Muscle layer of duodenum (tissue), 2 donors: ENCODE results near the gene MANBA.
"Not testable (repeated sequence)": the region's sequence is repeated elsewhere in the genome, so short reads cannot be mapped to it uniquely, and the experiment has no call there.

ENCODE experiments used
- H3K27ac ChIP-seq: one replicate; pipeline ENCODE4 v1.7.0; 2013; ENCODE audit warnings: mild to moderate bottlenecking, low read length
- H3K27me3 ChIP-seq: one replicate; pipeline ENCODE4 v1.7.0; 2013; ENCODE audit warnings: low read depth, mild to moderate bottlenecking, control low read depth, low read length
- H3K36me3 ChIP-seq, 2 donors: one replicate each; pipeline ENCODE4 v1.7.0; 2013; ENCODE audit warnings: low read length in 2 of 2, control low read depth in 1 of 2, mild to moderate bottlenecking in 1 of 2; ENCODE audit not compliant: insufficient read depth in 2 of 2, control insufficient read depth in 1 of 2
- H3K4me1 ChIP-seq, 2 donors: one replicate each; pipeline ENCODE4 v1.7.0; 2013; ENCODE audit warnings: low read length in 2 of 2, mild to moderate bottlenecking in 2 of 2, control low read depth in 1 of 2, moderate library complexity in 1 of 2; ENCODE audit not compliant: insufficient read depth in 2 of 2, control insufficient read depth in 1 of 2
- H3K4me3 ChIP-seq, 2 donors: one replicate each; pipeline ENCODE4 v1.7.0; 2013; ENCODE audit warnings: low read length in 2 of 2, low read depth in 1 of 2, mild to moderate bottlenecking in 1 of 2
- H3K9me3 ChIP-seq, 2 donors: one replicate each; pipeline ENCODE4 v1.7.0; 2013; ENCODE audit warnings: low read length in 2 of 2, control low read depth in 1 of 2, mild to moderate bottlenecking in 1 of 2; ENCODE audit not compliant: control insufficient read depth in 1 of 2
- donor health status: healthy.

MANBA gene

DNA sequence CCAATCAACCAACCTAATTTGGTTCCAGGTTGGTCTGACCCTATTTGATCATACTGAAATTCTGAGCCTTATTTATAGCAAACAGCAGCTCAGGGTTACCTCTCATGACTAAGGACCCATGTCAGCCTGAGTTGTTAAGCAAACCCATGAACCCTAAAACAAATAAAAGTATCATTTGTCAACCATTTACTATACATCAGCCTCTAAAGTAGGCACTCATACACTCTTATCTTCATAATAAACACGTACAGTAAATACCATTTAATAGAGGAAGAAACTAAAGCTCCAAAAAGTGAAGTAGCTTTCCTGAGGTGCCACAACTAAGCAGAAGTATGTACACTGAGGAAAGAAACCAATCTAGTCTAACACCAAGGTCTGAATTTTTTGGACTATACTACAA lies 25.2 kb downstream of the MANBA start:
- Histone ChIP-seq H3K36me3 (no peaks in the 10 kb centered on the region), H3K27ac (no peak overlapping the region), H3K9me3 (peaks cover 0 to 6% of the 10 kb centered on the region in 2 donors), H3K27me3 (no peaks in the 10 kb centered on the region), H3K4me3 (no peak overlapping the region), H3K4me1 (no peaks in the 10 kb centered on the region)

DNA sequence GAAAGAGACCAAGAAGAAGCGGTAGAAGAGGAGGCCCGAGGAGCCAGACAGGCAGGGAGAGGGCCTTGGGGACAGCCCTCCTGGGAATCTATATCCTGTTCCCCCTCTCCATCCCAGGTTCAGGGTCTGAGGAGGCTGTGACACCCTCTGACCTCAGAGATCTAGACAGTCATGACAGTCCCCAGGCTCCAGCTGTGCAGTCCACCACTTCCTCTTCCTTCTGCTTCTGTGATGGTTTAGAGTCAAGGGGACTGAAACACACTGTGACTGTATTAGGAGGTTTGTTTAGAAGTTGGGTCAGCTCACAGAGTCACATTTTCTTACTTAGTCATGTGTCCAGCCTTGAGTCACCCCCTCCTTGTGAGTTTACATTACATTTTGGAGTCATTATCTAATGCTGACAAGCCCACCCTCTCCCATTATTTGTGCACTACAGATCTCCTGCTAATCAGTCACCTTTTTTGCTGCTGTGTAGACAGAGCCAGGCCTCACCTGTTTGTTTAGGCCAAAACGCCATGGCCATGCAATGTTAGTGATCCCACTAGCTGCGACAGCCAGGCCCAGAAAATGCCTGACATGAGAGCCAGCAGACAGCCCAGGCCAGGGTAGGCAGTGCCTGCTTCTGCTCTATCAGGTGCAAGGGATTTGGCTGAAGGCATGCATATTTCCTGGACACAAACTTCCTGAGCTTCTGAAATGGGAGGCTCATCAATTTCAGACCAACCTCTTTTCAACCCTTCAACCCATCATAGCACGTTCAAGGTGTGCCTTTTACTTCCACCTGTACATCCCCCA lies 26.0 kb downstream of the MANBA start:
- Histone ChIP-seq H3K27me3 (no peaks in the 10 kb centered on the region), H3K9me3 (peaks cover 0 to 6% of the 10 kb centered on the region in 2 donors), H3K27ac (no peak overlapping the region), H3K4me1 (no peaks in the 10 kb centered on the region), H3K36me3 (no peaks in the 10 kb centered on the region), H3K4me3 (no peak overlapping the region)

DNA sequence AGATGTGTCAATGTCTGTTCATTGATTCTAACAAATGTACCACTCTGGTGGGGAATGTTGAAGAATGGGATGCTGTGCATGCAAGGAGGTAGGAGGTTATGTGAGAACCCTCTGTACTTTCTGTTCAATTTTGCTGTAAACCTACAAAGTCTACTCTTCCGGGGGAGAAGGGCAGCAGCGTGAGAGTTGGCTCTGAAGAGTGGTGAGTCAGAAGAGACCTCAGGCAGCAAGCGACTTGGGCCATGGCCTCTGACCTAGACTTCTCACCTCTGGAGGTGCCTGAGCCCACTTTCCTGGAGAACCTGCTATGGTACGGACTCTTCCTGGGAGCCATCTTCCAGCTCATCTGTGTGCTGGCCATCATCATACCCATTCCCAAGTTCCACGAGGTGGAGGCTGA lies 26.7 kb downstream of the MANBA start:
- Histone ChIP-seq H3K27me3 (no peaks in the 10 kb centered on the region), H3K4me1 (no peaks in the 10 kb centered on the region), H3K36me3 (no peaks in the 10 kb centered on the region), H3K4me3 (no peak overlapping the region), H3K27ac (no peak overlapping the region), H3K9me3 (peaks cover 0 to 6% of the 10 kb centered on the region in 2 donors)

DNA sequence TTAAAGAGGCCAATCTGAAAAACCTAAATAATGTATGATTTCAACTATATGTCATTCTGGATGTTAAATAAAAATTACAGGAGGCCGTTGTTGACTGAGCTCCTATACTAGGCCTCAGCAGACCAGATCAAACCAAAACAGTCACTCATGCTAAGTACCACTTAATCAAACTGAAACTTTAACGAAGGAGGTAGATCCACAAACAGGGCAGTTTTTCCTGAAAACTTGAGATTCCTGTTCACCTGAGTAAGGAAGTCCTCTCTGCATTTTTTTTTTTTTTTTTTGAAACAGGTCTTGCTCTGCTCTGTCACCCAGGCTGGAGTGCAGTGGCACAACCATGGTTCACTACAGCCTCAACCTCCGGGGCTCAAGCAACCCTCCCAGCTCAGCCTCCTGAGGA lies 27.7 kb downstream of the MANBA start:
- no peaks in the 10 kb centered on the region for H3K27me3 ChIP-seq
- H3K4me3 ChIP-seq, result no peak overlapping the region
- H3K4me1 ChIP-seq, result no peaks in the 10 kb centered on the region
- no peak overlapping the region for H3K27ac ChIP-seq
- H3K36me3 ChIP-seq, result no peaks in the 10 kb centered on the region
- H3K9me3 ChIP-seq, result peaks cover 0 to 6% of the 10 kb centered on the region in 2 donors

DNA sequence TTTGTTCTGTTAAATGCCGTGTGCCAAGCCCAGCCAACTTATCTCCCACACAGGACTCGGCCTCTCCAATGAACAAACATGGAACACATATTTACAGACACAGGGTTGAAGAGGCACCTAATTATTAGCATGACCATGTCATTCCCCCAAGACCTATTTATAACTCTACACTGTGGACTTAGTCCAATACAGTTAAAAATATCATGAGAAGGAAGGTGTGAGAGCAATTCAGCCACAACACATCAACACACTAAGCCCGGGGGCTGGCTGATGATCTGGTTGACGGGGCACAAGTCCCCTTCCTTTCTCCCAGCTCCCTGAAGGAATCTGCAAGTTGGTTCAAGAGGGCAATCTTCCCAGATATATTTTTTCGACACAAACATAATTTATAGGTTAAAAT lies 28.1 kb downstream of the MANBA start:
- Histone ChIP-seq H3K9me3 (peaks cover 0 to 6% of the 10 kb centered on the region in 2 donors), H3K4me1 (no peaks in the 10 kb centered on the region), H3K4me3 (no peak overlapping the region), H3K27me3 (no peaks in the 10 kb centered on the region), H3K36me3 (no peaks in the 10 kb centered on the region), H3K27ac (no peak overlapping the region)

DNA sequence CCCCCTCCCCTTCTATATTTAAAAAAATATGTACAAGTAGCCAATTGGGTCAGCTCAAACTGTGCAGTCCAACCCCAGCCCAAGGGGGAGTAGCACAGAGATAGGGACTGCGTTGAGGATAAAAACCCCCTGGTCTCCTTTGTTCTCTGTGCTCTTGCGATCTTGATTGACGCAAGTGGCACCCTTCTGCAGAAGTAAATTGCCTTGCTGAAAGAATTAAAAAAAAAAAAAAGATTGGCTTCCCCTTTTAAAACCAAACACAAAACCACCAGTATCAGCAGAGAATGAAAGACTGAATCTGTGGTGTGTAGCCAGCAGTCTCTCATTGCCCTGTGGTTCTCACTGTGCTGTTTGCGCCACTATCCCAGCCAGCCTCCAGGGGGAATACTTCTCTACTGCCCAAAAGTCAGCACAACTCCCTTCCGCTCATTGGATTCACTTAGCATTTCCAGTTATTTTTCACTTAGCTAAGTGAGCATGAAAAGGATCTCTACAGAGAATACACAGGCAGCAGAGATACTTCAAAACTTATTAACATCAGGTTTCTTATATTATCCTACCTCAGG lies 29.7 kb downstream of the MANBA start:
- Histone ChIP-seq H3K27me3 (no peaks in the 10 kb centered on the region), H3K27ac (no peak overlapping the region), H3K4me1 (no peaks in the 10 kb centered on the region), H3K4me3 (no peak overlapping the region), H3K9me3 (peaks cover 0 to 6% of the 10 kb centered on the region in 2 donors), H3K36me3 (no peaks in the 10 kb centered on the region)

DNA sequence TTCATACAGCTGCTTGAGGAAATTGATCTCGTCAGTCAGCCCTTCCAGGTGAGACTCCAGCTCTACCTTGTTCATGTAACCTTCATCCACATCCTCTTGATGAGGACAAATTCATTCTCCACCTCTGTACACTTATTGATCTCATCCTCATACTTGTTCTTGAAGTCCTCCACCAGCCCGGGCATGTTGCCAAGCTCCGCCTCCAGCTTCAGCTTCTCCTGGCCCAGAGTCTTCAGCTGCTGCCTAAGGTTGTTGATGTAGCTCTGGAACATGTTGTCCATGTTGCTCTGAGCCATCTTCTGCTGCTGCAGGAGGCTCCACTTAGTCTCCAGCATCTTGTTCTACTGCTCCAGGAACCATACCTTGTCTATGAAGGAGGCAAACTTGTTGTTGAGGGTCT lies 31.3 kb downstream of the MANBA start:
- not testable (repeated sequence) for H3K36me3 ChIP-seq

DNA sequence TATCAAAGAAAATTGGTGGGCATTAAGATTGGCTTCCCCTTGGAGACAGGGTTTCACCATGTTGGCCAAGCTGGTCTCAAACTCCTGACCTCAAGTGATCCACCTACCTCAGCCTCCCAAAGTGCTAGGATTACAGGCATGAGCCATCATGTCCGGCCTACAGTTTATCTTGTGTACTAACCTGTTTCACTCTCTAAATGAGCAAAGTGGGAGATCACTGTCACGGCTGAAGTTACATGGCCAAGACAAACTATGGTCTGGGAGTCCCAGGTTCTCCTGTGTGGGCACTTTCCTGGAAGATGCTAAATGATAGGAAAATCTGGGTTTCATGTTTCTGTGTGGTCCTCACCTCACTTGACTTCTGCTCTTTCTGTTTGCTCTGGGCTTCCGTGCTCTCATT lies 33.8 kb downstream of the MANBA start:
- not testable (repeated sequence) for H3K27me3 ChIP-seq, H3K4me1 ChIP-seq, H3K27ac ChIP-seq, H3K9me3 ChIP-seq, H3K4me3 ChIP-seq, H3K36me3 ChIP-seq

More for the DNA sequence above, 31.3 kb downstream of the MANBA start:
- H3K4me1 ChIP-seq, H3K27me3 ChIP-seq, H3K9me3 ChIP-seq, H3K27ac ChIP-seq, H3K4me3 ChIP-seq: not testable (repeated sequence)

DNA sequence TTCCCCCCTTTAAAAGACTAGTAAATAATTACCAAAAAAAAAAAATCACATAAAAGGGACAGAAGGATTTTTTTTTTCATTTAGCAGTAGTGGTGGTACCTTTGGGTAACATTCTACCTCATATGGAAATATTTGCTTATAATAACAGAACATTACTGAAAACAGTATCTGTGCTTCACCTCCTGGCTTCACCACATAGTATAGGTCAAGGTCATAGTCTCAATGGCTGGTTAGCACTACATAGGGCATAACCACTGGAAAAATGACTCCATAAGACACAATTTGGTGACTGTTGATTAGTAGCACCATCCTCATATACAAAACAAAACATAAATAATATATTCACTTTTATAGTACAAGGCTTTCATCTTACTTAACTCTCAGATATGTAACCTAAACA lies 34.7 kb downstream of the MANBA start:
- Histone ChIP-seq H3K27me3 (no peaks in the 10 kb centered on the region), H3K36me3 (peaks cover 0 to 6% of the 10 kb centered on the region in 2 donors), H3K27ac (no peak overlapping the region), H3K4me3 (no peak overlapping the region), H3K4me1 (no peaks in the 10 kb centered on the region), H3K9me3 (no peaks in the 10 kb centered on the region)

DNA sequence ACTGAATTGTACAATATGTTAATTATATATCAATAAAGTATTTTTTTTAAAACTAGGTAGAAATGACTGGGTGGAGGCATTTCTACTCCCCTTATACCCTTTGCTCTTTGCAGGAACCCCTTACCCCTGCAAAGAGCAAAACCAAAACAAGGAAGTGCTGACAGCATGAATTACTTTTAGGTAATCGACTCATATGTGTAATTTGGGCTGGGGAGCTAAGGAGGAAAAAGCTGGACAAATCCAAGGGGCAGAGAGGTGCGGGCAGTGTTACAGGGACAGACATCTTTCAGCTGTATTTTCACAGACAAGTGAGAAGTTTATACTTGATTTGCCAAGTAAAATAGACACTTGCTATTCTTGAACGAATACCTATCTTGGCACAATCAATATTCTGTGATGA lies 35.5 kb downstream of the MANBA start:
- H3K27ac ChIP-seq, result no peak overlapping the region
- no peak overlapping the region for H3K4me3 ChIP-seq
- H3K4me1 ChIP-seq, result no peaks in the 10 kb centered on the region
- H3K27me3 ChIP-seq, result no peaks in the 10 kb centered on the region
- no peaks in the 10 kb centered on the region for H3K9me3 ChIP-seq
- peaks cover 0 to 6% of the 10 kb centered on the region in 2 donors for H3K36me3 ChIP-seq

DNA sequence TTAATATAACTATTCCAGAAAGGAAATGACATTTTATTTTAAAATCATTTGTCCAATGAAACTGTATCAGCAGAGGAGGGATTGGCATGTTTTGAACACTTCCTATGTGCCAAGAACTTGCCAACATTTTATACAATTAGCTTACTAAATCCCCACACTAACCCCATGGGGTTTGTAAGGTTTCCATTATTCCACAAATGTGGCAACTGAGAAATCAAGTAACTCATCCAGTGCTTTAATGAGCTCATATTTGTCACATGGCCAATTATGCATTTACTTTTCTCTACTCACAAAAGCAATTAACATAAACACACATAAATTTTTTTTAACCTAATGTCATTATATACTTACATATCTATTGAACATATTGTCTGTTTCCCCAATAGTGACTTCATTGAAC lies 37.3 kb downstream of the MANBA start:
- no peak overlapping the region for H3K4me3 ChIP-seq
- no peaks in the 10 kb centered on the region for H3K27me3 ChIP-seq
- no peak overlapping the region for H3K27ac ChIP-seq
- no peaks in the 10 kb centered on the region for H3K4me1 ChIP-seq
- H3K36me3 ChIP-seq, result peaks cover 7 to 14% of the 10 kb centered on the region in 2 donors
- no peaks in the 10 kb centered on the region for H3K9me3 ChIP-seq

DNA sequence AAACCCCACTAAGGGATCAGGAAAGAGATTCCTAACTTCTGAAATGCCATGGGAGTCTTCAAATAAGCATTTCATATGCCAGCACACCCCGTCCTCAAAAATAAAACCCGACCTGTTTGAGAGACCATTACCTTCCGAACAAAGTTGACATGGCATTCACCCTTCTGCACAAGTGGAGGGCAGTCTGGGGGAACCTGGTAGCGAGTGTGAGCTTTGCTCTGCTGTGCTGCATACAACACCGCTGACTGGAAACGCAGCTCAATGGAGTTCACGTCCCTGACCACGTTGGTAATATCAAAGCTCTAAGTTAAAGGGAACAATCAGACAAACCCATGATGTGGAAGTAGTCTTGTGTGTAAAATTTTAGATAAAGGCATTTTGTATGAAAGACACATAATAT lies 38.0 kb downstream of the MANBA start:
- no peaks in the 10 kb centered on the region for H3K27me3 ChIP-seq
- H3K27ac ChIP-seq, result no peak overlapping the region
- H3K4me3 ChIP-seq, result no peak overlapping the region
- no peaks in the 10 kb centered on the region for H3K9me3 ChIP-seq
- H3K4me1 ChIP-seq, result no peaks in the 10 kb centered on the region
- H3K36me3 ChIP-seq, result peaks cover 7 to 14% of the 10 kb centered on the region in 2 donors
